G401 (cell line): ENCODE data around the gene PCBD2. TPM values are rescaled to one million over a fixed set of nuclear protein-coding genes. Genes with fewer than 3 reads are reported as not detected.
"Not testable (repeated sequence)": the region's sequence is repeated elsewhere in the genome, so short reads cannot be mapped to it uniquely, and the experiment has no call there.

ENCODE experiments used
- DNase-seq: peaks from one replicate; pipeline ENCODE4 v3.0.0-alpha.2; 2015; ENCODE audit warnings: low spot score
- in situ Hi-C: cut with HindIII; loops from 2 replicates; pipeline ENCODE4 v1.10.0; 2016; ENCODE audit warnings: low sequenced_read_pairs, mixed read lengths
- total RNA-seq: library from RNA; depleted of rRNA; stranded (reverse); fragments of >200 nt; shearing (Covaris generic); gene quantifications from 2 replicates; pipeline ENCODE4 v1.2.3, GENCODE V29; 2014

The PCBD2 gene
- total RNA-seq, 1 experiment from 2014 or later: 4.0 TPM

DNA sequence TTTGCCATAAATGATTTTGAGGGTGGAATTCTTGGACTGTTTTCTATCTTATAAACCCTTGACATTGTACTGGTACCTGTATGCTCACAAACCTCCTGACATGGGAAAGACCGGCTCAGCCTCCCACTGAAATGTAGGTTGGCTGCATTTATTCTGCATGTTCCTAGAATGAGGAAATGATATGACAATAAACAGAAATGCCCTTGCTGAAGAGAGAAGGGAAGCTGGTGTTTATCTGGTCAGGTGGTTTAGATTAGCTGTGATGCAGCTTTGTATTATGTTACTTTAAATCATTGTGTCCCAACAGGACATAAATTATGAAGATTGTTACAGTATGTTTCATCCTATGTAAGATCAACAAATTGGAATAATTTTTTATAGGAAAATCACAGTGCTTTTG is 39.7 kb downstream of the PCBD2 start:
- in situ Hi-C loops: no loop called here
- DNase-seq: no peak

DNA sequence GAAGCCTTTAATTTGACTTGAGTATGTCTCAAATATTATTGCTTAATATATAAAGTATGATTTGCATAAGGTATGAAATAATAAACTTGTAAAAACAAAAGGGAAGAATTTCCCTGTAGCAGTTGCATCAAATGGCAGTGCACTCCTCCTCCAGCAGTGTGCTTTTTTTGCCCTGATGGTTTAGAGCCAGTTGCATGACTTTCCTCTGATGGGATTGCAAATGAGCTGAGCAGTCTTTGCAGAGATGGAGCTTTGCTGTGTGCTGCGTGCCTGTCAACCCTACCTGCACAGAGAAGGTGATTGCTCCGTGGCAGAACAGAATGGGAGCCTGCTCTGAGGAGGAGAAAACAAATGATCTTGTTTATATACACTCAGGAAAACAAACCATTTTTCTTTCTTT is 40.1 kb downstream of the PCBD2 start:
- in situ Hi-C loops: no loop called here
- DNase-seq: no peak

- peak; percentile 15 for DNase-seq
- in situ Hi-C loops: no loop called here
Observed at GRCh38 chr5:134948911-134949310, 44.0 kb downstream of the PCBD2 start.

DNA sequence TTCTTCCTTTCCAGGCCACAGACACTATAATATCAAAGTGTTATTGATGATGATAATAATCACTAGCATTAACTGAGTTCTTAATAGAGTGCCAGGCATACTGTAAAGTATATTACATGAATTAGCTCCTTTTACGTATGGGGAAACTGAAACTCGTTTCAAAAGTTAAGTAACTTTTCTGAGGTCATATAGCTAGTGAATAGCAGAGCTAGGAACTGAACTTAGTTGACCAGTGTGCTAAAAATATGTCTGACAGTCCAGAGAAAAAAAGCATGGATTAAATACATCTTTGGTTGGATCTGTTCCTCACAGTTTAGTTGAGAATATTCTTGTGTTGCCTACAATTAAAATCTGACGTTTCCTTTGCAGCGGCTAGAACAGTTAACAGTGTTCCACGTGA is 44.4 kb downstream of the PCBD2 start:
- no peak for DNase-seq
- in situ Hi-C loops: no loop called here

DNA sequence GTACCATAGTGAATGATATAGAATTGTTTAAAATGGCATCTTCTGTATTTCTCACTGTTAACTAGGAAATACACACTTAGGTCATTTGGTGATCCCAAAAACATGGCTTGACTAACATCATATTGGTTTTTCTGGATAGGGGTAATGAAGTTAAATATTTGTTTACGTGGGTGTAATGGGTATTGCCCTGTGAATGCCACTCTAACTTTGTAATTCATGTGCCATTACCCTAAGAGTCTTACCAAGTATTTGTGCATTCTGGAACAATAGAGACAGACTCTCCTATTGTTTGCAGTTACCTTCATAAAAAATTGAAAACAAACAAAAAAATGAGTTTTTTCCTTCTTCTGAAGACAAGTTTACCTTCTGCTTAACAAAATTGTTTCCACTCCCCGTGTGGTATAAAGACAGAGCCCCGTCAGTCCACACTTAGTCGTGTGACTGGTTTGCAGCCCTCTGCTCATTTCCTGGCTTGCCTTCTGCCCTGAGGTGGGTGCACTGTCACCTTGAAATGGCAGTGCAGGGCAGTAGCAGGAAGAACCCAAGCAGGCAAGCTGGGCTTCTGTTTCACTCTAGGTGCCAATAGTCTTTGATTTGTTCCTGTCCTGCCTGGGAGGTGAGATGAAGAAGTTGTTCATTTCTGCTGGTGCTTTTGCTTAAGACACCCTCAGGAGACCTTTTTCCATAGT is 53.1 kb downstream of the PCBD2 start:
- no peak for DNase-seq
- in situ Hi-C loops: no loop called here

DNA sequence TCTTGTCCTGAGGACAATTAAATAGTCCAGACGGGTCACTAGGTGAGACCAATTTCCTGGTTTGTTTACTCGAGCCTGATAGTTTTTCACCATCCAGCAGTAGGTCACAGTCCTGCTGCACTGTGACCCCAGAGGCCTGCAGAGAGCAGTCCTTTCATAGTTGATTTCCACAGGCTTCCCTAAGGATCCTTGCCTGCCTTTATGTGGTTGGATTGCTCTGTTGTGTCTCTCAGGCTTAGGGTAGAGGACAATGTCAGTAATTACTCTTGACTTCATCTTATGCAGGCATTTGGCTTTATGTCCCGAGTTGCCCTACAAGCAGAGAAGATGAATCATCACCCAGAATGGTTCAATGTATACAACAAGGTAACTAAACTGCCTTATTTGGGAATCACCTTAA is 53.8 kb downstream of the PCBD2 start:
- in situ Hi-C loops: no loop called here
- no peak for DNase-seq

DNA sequence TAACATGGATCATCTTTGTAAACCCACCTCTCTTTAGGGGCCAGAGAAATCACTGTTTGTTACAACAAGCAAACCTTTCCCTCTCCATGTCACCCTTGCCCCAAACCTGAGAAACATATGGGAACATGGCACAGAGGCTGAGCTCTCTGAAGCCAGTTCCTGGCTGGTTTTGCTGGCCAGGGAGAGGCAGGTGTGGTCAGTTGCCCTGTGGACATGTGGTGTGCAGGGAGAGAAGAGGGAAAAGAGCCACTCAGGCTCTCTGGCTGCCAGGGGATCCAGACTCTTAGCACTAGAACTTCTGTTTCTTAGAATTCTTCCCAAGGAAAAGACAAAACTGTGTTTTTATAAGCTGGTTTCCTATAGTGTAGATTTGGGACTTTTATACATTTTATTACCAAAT is 58.2 kb downstream of the PCBD2 start:
- in situ Hi-C loops: no loop called here
- no peak for DNase-seq

DNA sequence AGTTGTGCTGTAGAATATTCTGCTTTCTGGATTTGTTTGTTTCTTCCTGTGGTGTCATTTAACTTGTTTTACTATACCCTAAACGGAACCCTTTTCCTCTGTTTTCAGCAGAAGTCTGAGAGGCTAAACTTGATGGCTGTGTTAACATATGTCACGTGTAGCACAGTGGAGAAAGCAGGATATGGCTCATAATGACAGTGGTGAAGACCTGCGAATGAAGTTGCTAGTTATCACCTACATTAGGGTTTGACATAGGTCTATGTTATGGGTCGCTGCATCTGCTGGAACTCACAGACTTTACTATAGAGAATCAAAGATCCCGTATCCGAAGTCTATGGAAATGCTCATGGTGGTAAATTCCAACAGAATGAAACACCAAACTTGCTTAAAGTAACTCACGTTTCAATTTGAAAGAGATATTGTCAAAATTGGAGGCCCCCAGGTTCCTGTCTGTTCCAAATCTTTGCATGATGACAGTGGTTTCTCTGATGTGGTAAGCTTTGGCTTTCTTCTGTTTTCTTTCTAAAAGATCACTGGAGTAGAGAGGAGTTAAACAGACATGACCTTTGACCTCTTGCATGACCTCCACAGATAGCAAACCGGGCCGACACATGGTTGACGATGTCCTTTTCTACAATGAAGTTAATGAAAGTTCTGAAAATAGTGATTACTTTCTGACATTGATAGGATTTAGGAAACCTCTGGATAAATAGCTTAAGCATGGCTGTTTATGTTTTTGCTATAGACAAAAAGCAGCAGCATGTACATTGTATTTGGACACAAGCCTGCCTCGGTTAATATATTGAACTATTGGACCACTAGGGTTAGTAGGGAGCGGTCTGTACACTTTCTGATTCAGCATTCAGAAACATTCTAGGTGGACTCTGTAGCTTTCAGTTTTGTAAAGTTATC is 59.7 kb downstream of the PCBD2 start:
- DNase-seq: no peak
- in situ Hi-C loops: no loop called here

DNA sequence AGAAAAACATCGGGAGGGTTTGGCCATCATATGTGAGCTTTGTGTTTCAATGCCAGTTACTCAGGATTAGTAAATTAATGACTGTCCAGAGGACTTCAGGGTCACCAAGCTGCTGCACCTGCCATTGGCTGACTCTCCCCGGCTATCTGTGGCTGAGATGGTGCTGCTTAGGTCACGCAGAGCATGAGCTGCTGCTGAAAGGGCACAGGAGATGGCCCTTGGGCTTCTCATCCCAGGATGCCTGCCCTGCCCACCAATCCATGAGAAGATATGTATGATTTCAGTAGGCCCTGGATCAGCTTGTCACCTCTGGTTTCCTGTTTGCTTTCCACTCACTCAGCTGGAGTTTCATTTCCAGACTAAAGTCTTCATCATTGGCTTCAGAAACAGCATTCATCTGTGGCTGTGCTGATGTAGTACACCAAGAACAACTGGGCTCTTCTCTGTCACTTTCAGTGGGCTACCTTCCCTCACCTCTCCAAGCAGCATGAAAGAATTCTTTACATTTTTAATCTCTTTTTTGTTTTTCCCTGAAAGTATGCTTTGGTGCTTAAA is 60.4 kb downstream of the PCBD2 start:
- no peak for DNase-seq
- in situ Hi-C loops: no loop called here

DNA sequence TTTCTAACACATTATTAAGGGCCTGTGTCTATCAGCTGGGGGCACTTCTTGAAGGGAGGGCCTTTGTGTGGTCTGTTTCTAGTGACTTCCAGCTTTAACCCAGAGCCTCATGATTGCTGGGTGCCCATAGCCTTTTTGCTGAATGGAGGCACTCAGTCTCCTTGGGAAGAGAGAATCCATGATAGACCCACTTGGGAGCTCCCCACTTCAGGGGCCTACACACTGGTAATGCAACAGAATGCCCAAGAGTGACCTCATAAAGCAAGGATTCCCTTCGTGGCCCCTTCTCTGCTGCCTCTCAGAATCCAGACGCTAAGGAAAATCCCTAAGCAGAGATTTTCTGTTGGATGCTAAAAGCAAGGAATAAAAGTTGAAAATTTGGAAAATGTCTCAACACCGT is 62.7 kb downstream of the PCBD2 start, which contains the start of gene CATSPER3:
Gene CATSPER3 (plus strand): TSS at position 301 of the 400 bp plus-strand sequence. CDS start 85 bp downstream, at position 386.
- in situ Hi-C loops: no loop called here
- no peak for DNase-seq

DNA sequence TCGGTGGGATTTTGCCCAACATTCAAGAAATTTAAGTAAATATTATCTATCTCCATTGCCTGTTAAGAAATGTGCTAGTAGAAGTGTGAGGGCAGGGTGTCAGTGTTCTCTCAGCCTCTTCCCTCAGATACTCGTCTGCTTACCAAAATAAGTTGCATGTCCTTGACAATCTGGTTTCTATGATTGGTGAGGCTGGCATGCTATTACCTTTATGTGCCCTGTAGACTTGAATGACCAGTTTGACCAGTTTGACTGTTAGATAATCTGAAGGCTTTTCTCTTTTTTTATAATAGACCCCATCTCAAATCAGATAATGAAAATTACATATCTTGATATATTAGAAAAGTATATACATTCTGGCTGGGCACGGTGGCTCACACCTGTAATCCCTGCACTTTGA is 63.1 kb downstream of the PCBD2 start:
- in situ Hi-C loops: no loop called here
- DNase-seq: no peak

DNA sequence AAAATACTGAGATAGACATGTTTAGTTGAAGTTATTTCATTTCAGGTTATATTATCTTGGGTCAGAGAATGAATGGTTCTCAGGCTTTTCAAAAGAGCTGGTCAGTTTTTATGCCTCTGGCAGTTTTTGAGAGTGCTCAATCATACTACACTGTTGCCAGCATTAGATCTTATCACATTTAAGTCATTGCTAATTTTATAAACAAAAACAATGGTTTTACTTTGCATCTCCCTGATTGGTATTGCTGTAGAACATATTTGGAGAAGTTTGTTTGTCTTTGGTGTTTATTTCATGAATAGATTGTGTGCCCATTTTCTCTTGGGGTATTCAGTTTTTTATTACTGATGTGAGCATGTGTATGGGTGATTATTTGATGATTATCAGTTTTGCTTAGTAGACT is 64.2 kb downstream of the PCBD2 start:
- DNase-seq: no peak
- in situ Hi-C loops: no loop called here

GRCh38 chr5:134975078-134975715 is 70.3 kb downstream of the PCBD2 start:
- in situ Hi-C loops: no loop called here
- DNase-seq: no peak

GRCh38 chr5:134975843-134976242 is 70.9 kb downstream of the PCBD2 start:
- no peak for DNase-seq
- in situ Hi-C loops: no loop called here

DNA sequence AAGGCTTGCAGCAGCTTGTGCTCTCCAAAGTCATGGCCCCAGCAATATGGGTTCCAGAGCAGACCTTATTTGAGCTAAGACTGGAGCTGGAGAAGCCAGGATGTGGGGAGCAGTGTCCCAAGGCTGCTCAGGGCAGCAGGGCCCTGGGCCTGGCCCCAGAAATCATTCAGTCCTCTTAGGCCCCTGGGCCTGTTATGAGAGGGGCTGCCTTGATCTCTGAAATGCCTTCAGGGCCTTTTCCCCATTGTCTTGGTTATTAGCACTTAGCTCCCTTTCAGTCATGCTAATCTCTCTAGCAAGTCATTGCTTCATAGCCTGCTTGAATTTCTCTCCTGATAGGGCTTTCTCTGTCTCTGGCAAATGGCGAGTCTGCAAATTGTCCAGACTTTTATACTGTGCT is 71.9 kb downstream of the PCBD2 start:
- in situ Hi-C loops: no loop called here
- no peak for DNase-seq

- DNase-seq: no peak
- in situ Hi-C loops: no loop called here
Observed at GRCh38 chr5:134979416-134979815, 74.5 kb downstream of the PCBD2 start.

DNA sequence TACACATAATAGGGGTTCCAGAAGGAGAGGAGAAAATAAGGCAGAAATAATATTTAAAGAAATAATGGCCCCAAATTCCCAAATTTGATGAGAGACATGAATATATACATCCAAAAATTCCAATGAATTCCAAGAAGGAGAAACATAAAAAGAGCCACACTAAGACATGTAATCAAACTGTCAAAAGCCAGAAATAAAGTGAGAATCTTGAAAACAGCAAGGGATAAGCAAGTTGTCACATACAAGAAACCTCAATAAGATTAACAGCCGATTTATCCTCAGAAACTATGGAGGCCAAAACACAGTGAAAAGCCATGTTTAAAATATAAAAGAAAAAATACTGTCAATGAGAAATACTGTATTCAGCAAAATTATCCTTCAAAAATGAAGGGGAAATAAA is 77.3 kb downstream of the PCBD2 start:
- in situ Hi-C loops: no loop called here
- no peak for DNase-seq

- in situ Hi-C loops: no loop called here
- no peak for DNase-seq
Observed at GRCh38 chr5:134989266-134989830, 84.4 kb downstream of the PCBD2 start.

DNA sequence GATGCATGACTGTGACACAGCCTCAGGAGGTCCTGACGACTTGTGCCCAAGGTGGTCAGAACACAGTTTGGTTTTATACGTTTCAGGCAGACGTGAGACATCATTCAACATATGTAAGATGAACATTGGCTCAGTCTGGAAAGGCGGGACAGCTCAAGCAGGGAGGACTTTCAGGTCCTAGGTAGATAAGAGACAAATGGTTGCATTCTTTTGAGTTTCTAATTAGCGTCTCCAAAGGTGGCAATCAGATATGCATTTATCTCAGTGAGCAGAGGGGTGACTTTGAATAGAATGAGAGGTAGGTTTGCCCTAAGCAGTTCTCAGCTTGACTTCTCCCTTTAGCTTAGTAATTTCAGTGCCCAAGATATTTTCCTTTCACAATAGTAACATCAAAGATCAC is 85.3 kb downstream of the PCBD2 start:
- in situ Hi-C loops, DNase-seq: not testable (repeated sequence)
